GM18861 (cell line): ENCODE measurements around the gene IL17B.

Experiments used
- ATAC-seq: cut with Tn5 transposase; IDR thresholded peaks from one replicate; pipeline ENCODE4 v1.9.1; 2021; ENCODE audit not compliant: unreplicated experiment

IL17B gene, protein sequence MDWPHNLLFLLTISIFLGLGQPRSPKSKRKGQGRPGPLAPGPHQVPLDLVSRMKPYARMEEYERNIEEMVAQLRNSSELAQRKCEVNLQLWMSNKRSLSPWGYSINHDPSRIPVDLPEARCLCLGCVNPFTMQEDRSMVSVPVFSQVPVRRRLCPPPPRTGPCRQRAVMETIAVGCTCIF

DNA sequence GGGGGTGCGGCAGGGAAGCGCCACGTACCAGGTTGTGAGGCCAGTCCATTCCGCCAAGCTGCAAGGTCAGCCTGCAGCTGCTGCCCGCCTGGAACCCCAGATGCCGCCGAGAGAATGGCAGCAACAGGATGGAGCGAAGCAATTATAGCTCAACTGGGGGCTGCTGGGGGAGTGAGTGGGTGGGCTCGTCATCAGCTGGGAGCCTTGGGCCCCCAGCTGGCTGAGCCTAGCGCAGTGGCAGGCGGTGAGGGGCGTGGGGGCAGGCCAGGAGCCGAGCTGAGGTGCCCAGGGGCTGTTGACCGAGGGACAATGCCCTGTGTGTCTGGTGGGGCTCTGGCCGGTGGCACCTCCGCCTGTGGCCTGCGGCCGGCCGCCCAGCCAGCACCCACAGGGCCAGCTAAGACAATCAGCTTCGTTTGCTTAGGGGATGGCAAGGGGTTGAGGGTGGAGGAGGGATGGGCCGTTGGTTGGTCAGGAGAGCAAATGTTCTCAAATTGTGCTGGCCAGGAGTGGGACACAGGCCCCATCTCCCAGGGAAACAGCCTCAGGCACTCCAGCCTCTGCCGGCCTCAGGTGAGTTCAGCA, at the start of gene IL17B:
Gene IL17B (minus strand): TSS at position 116 of the 585 bp plus-strand sequence. CDS start 67 bp downstream, at position 49.
- ATAC-seq, result no peak

DNA sequence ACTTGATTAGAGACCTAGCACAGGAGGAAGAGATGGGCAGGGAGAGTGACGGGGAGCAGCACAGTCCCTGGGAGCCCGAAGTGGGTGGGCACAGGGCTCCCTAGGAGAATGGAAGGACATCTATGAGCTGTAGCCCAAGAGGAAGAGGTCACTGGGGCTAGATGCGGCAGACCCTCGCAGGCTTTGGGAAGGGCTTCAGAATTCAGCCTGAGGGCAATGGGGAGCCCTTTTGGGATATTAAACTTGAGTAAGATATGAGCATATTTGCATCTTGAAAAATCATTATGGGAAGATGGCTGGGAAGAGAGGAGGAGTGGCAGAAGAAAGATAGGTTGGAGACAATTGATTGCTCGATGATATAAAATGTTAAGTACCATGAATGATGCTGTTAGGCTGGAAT, 48.9 kb upstream of the IL17B start:
- ATAC-seq, result no peak

DNA sequence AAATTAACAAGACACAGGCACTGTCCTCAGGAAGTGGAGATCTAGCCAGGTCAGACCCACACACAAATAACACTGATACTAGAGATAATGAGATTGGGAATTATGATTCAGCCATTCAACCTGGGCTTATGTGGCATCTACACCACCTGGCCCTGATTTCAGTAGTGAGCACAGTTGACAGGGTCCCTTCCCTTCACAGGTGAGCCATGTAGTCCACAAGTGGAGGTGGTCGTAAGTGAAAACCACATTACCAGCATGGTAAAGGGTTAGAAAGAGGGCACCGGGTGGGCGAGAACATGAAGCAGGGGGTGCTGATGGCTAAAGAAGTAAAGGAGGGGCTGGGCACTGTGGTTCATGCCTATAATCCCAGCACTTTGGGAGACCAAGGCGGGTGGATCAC, 48.3 kb upstream of the IL17B start:
- ATAC-seq, result no peak

DNA sequence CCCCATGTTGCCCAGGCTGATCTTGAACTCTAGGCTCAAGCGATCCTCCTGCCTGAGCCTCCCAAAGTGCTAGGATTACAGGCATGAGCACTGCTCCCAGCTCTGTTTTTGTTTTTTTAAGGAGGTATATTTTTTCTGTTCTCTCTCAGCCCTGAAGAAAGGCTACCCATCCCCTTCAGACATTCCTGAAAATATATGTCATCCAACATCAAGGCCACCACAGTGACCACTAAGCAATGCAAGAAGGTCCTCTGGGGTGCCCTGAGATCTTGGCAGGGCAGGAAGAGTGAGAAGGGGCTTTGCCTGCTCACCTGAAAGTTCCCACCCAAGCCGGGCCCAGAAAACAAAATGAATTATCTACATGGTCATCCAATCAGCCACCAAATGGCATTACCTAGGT, 47.8 kb upstream of the IL17B start:
- ATAC-seq, result no peak

DNA sequence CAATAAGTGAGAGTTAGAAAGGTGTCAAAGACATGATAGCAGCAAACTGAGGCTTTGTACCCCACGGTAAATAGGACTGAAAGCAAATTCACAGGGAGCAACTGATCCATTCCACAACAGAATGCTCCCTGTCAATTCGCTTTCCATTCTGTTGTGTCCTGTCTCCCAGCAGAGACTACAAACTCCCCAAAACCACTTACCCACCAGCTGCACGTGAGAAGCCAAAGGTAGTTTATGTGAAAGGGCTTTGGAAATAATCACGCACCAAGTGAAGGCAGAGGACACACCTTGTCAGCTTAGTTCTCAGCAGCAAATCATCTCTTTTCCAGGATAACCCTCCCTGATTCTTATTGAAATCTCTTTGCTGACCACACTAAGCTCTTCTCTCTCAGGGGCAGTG, 46.6 kb upstream of the IL17B start:
- no peak for ATAC-seq

DNA sequence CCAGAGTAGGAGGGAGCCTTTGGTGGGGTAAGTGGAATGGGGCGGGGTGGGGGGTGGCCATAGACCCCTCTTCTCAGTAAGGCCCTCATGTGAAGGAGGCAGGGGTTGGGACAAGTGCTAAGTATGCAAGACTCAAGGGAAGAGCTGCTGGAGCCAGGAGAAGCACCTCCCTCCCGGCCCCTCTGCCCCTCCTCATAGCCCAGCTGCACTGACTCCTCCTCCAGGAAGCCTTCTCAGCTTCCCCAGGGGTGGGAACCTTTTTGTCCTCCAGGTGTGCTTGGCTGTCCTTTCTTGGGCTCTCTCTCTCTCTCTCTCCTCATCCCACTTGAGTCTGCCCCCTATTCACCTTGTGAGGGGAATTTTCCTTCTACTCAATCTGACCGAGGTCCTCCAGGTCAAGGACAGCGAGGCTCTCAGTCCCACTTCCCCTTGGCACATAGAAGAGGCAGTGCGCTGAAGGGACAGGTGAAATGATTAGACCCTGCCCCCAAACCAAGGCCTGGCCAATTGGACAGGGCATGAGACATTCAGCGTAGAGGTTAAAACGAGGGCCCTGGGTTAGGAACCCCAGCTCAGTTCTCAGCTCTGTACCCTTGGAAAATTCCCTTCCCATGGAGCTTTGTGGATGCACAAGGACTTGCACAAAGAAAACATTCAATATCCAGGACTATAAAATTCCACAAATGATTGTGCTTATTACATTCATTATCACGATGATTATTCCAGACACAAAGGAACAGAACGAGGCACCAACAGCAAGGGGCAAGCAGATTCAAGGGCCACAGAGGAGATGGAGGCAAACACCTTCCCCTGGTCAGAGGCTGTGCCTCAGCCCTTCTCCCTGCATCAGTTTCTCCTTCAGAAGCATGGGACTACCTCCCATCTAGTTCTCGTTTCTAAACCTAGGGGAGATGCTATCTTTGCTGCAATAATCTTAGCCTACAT, 45.6 kb upstream of the IL17B start:
- no peak for ATAC-seq

DNA sequence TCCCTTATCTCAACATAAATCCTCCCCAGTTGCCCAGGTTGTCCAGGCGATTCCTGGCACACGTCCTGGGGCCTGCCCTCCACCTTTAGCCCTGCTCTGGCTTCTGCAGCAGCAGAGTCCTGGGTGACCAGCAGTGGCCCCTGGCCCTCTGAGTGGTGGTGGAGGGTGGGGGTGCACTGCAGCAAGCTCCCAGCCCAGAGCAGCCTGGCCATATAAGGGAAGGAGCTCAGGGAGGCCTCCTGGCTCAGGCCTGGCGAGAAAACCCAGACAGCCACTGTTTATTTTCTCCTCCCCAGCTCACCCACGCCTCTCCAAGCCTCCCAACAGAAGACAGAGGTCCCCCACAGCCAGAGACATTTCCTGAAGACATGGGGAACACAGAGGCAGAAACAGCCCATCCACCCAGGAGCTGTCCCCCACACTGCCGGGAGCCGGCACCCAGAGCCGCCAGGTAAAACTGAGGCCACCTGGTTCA, 44.7 kb upstream of the IL17B start:
- ATAC-seq, result no peak

DNA sequence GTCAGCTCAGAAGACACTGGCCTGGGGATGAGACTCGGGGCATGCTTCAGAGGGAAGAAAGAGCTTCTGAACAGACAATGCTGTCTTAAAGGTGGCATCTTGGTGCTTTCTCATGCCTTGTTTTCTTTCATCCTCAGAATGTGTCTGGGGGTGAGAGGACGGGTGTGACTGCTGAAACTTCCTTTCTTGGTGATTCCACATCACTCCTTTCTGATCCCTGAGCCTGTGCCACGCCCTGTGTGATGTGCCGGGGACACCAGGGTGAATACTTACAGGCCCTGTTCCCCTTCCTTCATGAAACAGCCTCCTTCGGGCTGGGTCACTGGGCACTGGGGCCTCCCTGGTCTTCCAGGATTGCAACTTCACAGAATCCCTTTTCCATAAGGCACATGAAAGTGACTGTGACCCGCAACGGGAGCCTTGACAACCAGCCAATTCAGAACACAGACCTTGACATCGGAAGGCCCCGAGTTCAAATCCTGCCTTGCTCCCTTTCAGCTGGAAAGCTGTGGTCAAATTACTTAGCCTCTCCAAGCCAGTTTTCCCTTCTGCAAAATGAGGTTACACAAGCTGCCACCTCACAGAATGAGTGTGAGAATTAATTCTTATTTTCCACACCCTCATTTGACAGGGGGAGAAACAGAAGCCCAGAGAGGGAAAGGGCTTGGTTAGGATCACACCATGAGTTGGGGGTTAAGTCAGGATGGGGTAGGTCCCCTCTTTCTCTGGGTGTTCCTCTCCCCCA, 44.1 kb upstream of the IL17B start:
- no peak for ATAC-seq

DNA sequence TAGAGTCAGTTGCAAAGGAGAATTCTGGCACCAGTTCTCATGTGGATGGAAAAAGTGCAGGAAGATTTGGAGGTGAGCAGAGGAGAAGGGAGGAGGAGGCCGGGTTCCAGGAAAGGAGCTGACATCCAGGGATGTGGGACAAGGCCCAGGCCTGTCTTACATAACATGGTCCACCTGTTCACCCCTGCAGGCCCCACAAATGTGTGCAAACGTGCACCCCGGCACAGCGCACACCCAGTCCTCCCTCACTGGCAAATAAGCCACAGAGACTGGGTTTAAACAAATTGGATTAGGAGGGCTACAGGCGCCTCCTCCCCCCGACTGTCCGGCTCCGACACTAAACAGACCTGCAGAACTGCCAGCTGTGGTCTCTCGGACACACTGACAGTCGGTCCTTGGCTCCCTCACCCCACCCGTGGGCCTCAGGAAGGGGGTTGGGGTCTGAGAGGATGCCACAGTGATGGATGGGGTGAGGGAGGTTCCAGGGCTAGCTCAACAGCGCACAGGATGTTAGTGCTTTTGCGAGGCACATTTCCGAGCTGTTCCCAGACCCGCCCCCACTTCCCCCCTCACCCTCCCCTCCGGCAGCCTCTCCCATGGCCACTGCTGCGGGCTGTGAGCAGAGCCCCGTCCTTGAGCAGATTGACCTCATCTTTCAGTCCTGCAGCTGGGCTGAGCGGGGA, 43.4 kb upstream of the IL17B start:
- ATAC-seq, result no peak

DNA sequence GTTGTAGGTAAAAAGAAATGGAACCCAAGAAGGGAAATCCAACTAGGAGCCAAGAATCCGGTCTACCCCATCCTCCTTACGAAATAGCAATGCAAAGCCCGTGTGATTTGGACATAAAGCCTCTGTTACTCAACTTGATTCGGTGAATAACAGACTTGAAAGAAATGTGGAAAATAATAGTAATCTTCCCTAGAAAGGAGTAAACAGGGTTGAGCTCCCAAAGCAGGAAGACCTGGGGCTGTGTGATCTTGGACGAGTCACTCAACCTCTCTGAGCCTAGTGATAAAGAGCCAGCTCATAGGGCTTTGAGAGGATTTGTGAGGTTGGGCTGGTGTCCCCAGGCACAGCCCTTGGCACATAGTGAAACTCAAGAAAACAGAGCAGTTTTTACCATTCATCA, 42.7 kb upstream of the IL17B start:
- no peak for ATAC-seq

DNA sequence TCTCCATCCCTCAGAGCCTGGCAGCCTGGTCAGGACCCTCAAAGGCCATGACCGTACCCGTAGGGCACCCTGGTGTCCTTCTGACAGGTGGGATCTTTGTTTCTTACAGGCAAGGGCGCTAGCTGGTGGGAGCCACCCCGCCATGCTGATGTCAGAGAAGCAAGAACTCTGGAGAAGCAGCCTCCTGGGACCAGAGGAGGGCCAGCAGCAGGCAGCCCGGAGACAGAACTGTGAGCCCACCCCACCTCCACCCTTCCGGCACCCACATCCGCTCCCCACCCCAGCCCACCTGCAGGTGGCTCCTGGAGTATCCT, 42.2 kb upstream of the IL17B start:
- ATAC-seq, result no peak

DNA sequence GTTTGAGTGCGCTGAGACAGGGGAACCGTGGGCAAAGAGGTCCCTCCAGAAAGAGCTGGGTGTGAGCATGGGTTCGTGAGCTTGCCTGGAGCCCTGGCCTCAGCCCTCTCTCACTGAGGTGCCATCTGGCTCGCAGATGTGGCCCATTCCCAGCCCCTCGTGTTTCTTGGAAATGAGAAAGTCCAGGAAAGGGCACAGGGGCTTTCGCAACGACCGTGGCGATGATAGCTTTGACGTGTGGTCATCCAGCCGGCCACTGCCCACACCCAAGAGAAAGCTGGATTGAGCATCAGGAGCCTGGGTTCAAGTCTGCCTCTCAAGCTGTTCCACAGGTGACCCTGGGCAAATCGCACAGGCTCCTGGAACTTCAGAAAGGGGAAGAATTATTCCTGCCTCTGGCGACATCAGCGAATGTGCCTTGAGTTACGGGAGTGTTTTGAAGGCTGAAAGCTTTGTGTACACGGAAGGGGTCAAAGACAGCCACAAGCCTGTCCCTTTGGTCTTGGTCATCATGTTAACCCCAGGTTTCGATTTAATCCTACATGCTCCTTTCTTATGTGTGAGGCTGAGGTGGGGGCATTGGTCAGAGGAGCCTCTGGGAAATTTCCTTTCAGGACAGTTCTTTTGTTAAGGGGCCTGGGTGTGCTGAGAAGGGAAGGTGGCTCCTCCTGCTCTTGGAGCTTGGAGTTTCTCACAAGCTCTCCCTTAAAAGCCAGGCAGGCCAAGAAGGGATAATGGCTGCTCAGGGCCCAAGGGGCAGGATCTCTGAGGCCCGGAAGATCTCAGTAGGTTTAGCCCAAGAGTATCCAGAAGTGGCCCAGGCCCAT, 41.7 kb upstream of the IL17B start:
- ATAC-seq, result no peak

DNA sequence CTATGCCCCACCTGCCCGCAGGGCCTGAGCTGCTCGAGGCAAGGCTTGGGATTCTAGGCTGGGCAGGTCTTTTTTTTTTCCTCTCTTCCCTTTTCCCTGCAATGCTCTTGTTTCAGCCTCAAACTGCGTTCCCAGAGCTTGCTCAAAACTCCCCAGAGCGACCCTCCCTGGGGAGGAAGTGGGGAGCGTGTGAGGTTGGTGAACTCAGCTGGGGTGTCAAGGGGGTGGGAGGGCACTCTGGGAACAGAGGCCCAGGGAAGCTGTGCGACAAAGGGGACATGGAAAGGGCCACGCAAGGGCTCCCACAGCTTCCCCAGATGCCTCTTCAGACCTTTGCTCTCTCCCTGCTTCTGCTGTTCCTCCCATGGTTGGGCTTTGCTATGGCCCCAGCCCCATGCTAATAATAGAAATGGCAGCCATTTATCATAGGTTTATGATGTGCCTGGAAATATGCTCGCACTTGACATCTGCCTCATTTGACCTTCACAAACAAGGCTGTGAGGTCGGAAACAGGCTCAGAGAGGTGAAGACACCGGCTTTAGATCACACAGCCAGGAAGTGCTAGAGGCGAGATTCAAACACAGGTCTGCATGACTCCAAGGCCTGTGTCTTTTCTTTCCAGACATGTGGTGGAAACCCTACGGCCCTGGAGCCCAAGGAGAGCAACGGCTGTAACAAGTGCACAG, 40.9 kb upstream of the IL17B start:
- ATAC-seq, result no peak

DNA sequence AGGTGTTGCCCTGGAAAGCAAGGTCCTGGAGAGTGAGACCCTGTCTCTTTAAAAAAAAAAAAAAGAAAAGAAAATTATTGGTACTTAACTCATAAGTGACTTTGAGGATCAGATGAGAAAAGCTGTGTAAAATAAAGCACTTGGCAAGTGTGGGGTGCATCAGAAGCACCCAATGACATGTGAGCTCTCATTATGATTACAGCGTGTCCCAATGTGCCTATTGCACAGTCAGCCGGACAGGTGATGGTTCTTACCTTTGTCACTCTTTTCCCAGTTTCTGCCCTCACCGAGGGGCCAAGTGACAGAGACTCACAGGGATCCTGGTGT, 40.4 kb upstream of the IL17B start:
- no peak for ATAC-seq

DNA sequence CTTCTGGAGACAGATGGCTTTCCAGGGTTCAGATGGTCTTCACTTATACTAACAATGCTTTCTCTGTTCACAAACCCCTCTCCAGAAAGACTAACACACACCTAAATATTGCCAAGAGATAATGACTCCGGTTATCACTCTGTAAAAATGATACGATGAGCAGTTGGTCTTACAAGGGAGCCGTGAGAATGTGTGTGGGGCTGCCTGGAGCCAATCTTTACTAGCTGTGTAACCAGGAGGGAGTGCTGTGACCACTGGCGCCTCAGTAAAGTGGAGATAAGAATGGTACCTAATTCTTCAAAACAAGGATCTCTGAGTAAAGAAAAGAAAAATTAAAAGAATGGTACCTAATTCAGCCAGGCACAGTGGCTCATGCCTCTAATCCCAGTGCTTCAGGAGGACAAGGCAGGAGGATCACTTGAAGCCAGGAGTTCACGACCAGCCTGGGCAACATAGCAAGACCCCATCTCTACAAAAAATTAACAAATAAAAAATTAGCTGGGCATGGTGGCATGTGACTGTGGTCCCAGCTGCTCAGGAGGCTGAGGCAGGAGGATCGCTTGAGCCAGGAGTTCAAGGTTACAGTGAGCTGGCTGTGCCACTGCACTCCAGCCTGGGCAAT, 39.9 kb upstream of the IL17B start:
- no peak for ATAC-seq

DNA sequence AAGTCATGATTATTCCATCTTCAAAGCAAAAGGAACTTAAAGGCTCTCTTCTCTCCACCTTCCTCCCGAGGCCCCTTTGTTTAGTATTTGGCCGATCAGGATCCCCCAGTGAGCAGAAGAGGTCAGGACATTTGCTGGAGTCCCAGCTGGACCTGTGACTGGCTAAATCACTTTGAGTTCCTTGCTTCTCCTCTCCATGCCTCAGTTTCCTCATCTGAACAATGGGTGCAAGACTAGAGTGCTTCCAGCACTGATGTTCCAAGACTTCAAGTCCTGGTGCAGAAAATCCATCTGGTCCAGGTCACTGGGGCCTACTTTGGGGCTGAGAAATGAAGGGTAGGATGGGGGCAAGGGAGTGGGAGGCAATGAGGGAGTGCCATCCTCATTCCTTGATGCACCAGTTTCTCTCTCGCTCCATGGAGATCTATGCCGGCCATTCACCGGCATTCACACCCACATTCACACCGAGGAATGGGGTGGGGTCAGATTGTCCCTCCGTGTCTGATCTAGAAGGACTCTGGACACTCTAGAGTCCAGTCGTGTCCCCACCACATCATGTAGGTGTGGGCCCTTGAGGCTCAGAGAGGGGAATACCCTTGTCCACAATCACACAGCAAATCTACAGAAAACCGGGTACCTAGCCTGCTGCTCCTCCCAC, 38.7 kb upstream of the IL17B start:
- ATAC-seq, result no peak

DNA sequence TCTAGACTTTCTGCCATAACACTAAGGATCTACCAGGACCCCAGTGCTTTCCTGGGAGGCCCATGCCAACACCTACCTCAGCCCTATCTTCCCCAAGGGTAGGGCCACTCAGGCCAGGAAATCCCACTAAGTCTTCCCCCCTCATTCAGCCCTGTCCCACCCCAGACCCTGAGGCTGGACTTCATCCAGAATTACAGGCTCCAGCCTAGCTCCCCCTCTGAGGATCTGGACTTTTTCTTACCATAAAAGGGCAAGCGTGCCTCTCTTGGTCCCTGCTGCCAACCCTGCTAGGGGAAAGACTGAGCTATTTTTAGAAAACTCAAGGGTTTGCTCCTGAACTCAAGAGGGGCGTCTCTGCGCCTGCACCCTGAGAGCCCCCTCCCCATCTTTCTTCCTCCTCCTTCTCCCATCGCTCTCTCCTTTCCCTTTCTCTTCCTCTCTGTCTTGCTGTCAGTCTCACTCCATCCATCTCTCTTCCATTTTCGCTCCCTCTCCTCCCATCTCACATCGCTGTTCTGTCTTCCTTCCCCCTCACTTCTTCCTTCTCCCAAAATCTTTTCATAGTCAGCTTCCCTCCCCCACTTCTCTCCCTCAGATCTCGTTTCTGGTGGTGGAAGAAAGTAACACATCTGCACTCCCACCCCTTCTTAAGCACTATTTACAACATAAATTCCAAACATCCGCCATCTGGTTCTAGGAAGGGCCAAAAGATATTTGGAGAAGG, 38.1 kb upstream of the IL17B start:
- no peak for ATAC-seq
